WTC11 (cell line): ENCODE data around the gene AMELX. TPM values are rescaled to one million over a fixed set of nuclear protein-coding genes. Genes with fewer than 3 reads are reported as not detected.

Source experiments
- ATAC-seq: fragments of 200-7000 bp; cut with Tn5 transposase; 2 replicates; pipeline ENCODE4 v1.10.0; 2021; ENCODE audit warnings: mild to moderate bottlenecking, moderate library complexity
- CTCF ChIA-PET: fragments of 300-600 bp; sonication (Branson Sonifier 250); formaldehyde crosslinking; loops from one replicate; lab custom pipeline; 2021; ENCODE audit warnings: antibody characterized with exemption; lab: Charles Lee
- POLR2A ChIA-PET: fragments of 350-600 bp; sonication (Branson Sonifier 250); formaldehyde crosslinking; loops from one replicate; lab custom pipeline; 2021; ENCODE audit warnings: antibody characterized with exemption; lab: Charles Lee
- DNase-seq: peaks from one replicate; pipeline ENCODE4 v3.0.0; 2021; ENCODE audit warnings: low spot score
- H3K27ac Mint-ChIP-seq: 2 replicates; pipeline ENCODE4 v1.8.0; 2021; ENCODE audit warnings: mixed read lengths
- H3K27me3 Mint-ChIP-seq: 2 replicates; pipeline ENCODE4 v1.8.0; 2021; ENCODE audit warnings: low read depth, mild to moderate bottlenecking, moderate library complexity, mixed read lengths
- H3K36me3 Mint-ChIP-seq: 2 replicates; pipeline ENCODE4 v1.8.0; 2021; ENCODE audit warnings: mixed read lengths
- H3K4me1 Mint-ChIP-seq: 2 replicates; pipeline ENCODE4 v1.8.0; 2022; ENCODE audit warnings: mixed read lengths
- H3K4me3 Mint-ChIP-seq: 2 replicates; pipeline ENCODE4 v1.8.0; 2021; ENCODE audit warnings: mild to moderate bottlenecking, moderate library complexity, mixed read lengths
- H3K9me3 Mint-ChIP-seq: 2 replicates; pipeline ENCODE4 v1.8.0; 2021; ENCODE audit warnings: mixed read lengths
- AR ChIP-seq: fragments of 250-450 bp; sonication (Bioruptor Pico); IDR thresholded peaks from 2 replicates; pipeline ENCODE4 v1.9.0; 2021; ENCODE audit warnings: mild to moderate bottlenecking
- CDX4 ChIP-seq: fragments of 250-450 bp; sonication (Bioruptor Pico); IDR thresholded peaks from 2 replicates; pipeline ENCODE4 v1.9.0; 2021; ENCODE audit warnings: moderate library complexity, mild to moderate bottlenecking, inconsistent platforms, borderline replicate concordance
- CREM ChIP-seq: sonication (generic); formaldehyde crosslinking; IDR thresholded peaks from 2 replicates; pipeline ENCODE4 v1.8.1; 2022; ENCODE audit warnings: mild to moderate bottlenecking, missing genetic modification reagents, moderate library complexity
- E2F5 ChIP-seq: sonication (generic); formaldehyde crosslinking; IDR thresholded peaks from 2 replicates; pipeline ENCODE4 v1.8.1; 2022; ENCODE audit warnings: mild to moderate bottlenecking, moderate library complexity, missing genetic modification reagents
- EMX1 ChIP-seq: fragments of 250-450 bp; sonication (Bioruptor Pico); IDR thresholded peaks from 2 replicates; pipeline ENCODE4 v1.8.0; 2021; ENCODE audit warnings: mild to moderate bottlenecking
- ERG ChIP-seq: fragments of 250-450 bp; sonication (Bioruptor Pico); IDR thresholded peaks from 2 replicates; pipeline ENCODE4 v1.8.0; 2021; ENCODE audit warnings: mild to moderate bottlenecking
- FOXP1 ChIP-seq: sonication (generic); formaldehyde crosslinking; IDR thresholded peaks from 2 replicates; pipeline ENCODE4 v1.8.0; 2022; ENCODE audit warnings: missing genetic modification reagents, mild to moderate bottlenecking, moderate library complexity, borderline replicate concordance
- IRF2 ChIP-seq: sonication (generic); formaldehyde crosslinking; IDR thresholded peaks from 2 replicates; pipeline ENCODE4 v1.8.0; 2022; ENCODE audit warnings: low read depth, missing genetic modification reagents, borderline replicate concordance
- JAZF1 ChIP-seq: fragments of 250-450 bp; sonication (Bioruptor Pico); IDR thresholded peaks from 2 replicates; pipeline ENCODE4 v1.9.0; 2021; ENCODE audit warnings: moderate library complexity, mild to moderate bottlenecking, inconsistent platforms
- MAX ChIP-seq: sonication (generic); formaldehyde crosslinking; IDR thresholded peaks from 2 replicates; pipeline ENCODE4 v1.8.0; 2022; ENCODE audit warnings: mild to moderate bottlenecking, missing genetic modification reagents
- NFE2L1 ChIP-seq: sonication (generic); formaldehyde crosslinking; IDR thresholded peaks from 2 replicates; pipeline ENCODE4 v1.8.1; 2023; ENCODE audit warnings: missing genetic modification reagents
- NFYB ChIP-seq: sonication (generic); formaldehyde crosslinking; conservative IDR thresholded peaks from 2 replicates; pipeline ENCODE4 v1.8.0; 2022; ENCODE audit warnings: low read depth, missing genetic modification reagents
- NR1H2 ChIP-seq: sonication (generic); formaldehyde crosslinking; IDR thresholded peaks from 2 replicates; pipeline ENCODE4 v1.9.0; 2021; ENCODE audit warnings: mild to moderate bottlenecking, moderate library complexity, missing genetic modification reagents
- NR3C1 ChIP-seq: sonication (generic); formaldehyde crosslinking; conservative IDR thresholded peaks from 2 replicates; pipeline ENCODE4 v1.8.1; 2023; ENCODE audit warnings: low read depth, mild to moderate bottlenecking, missing genetic modification reagents
- PREB ChIP-seq: sonication (generic); formaldehyde crosslinking; IDR thresholded peaks from 2 replicates; pipeline ENCODE4 v1.8.1; 2022; ENCODE audit warnings: mild to moderate bottlenecking, missing genetic modification reagents, moderate library complexity, borderline replicate concordance
- RELA ChIP-seq: sonication (generic); formaldehyde crosslinking; IDR thresholded peaks from 2 replicates; pipeline ENCODE4 v1.8.1; 2022; ENCODE audit warnings: missing genetic modification reagents, mild to moderate bottlenecking, borderline replicate concordance
- SMAD3 ChIP-seq: sonication (generic); formaldehyde crosslinking; IDR thresholded peaks from 2 replicates; pipeline ENCODE4 v1.8.0; 2022; ENCODE audit warnings: missing genetic modification reagents, mild to moderate bottlenecking, borderline replicate concordance
- SP1 ChIP-seq: sonication (generic); formaldehyde crosslinking; conservative IDR thresholded peaks from 2 replicates; pipeline ENCODE4 v1.8.1; 2022; ENCODE audit warnings: missing genetic modification reagents
- USF2 ChIP-seq: sonication (generic); formaldehyde crosslinking; IDR thresholded peaks from 2 replicates; pipeline ENCODE4 v1.8.1; 2023; ENCODE audit warnings: mild to moderate bottlenecking, missing genetic modification reagents, moderate library complexity
- ZBTB43 ChIP-seq: sonication (generic); formaldehyde crosslinking; IDR thresholded peaks from 2 replicates; pipeline ENCODE4 v1.8.1; 2023; ENCODE audit warnings: mild to moderate bottlenecking, missing genetic modification reagents
- ZNF317 ChIP-seq: sonication (generic); formaldehyde crosslinking; IDR thresholded peaks from 2 replicates; pipeline ENCODE4 v1.8.1; 2023; ENCODE audit warnings: low read depth, mild to moderate bottlenecking, moderate library complexity, missing genetic modification reagents, borderline replicate concordance
- total RNA-seq: library from RNA; stranded (reverse); gene quantifications from 3 replicates; pipeline ENCODE4 v1.2.3, GENCODE V29; 2021

AMELX gene
- total RNA-seq, 1 experiment from 2014 or later, result not detected

- peaks cover 7% of the 10 kb centered on the region for H3K4me1 Mint-ChIP-seq
- H3K27me3 Mint-ChIP-seq, result peaks cover 84% of the 10 kb centered on the region
- ATAC-seq (no peak), DNase-seq (no peak)
- no peak overlapping the region for H3K4me3 Mint-ChIP-seq
- no peak overlapping the region for H3K27ac Mint-ChIP-seq
- no peaks in the 10 kb centered on the region for H3K36me3 Mint-ChIP-seq
- TF ChIP-seq EMX1 (CRISPR knock-in tag) (no peak), NR3C1 (CRISPR knock-in tag) (no peak), E2F5 (CRISPR knock-in tag) (no peak)
- TF ChIP-seq, all 79 proteins: peak for 0
- H3K9me3 Mint-ChIP-seq, result no peaks in the 10 kb centered on the region
- ChIA-PET CTCF (no interaction called here), POLR2A (no interaction called here)
Observed at GRCh38 chrX:11298600-11298999, 5.4 kb downstream of the AMELX start.

GRCh38 chrX:11304829-11305228 is 11.6 kb downstream of the AMELX start:
- Mint-ChIP-seq H3K27me3 (peaks cover 59% of the 10 kb centered on the region), H3K36me3 (no peaks in the 10 kb centered on the region), H3K9me3 (no peaks in the 10 kb centered on the region), H3K4me3 (no peak overlapping the region), H3K4me1 (peaks cover 13% of the 10 kb centered on the region), H3K27ac (no peak overlapping the region)
- POLR2A ChIA-PET, result no interaction called here
- no peak for DNase-seq
- TF ChIP-seq NR3C1 (CRISPR knock-in tag) (no peak), PREB (no peak), SMAD3 (CRISPR knock-in tag) (no peak), FOXP1 (CRISPR knock-in tag) (no peak), NFE2L1 (CRISPR knock-in tag) (no peak), SP1 (CRISPR knock-in tag) (no peak), IRF2 (CRISPR knock-in tag) (no peak), EMX1 (CRISPR knock-in tag) (no peak), AR (CRISPR knock-in tag) (no peak), ZBTB43 (no peak), USF2 (CRISPR knock-in tag) (no peak), JAZF1 (no peak), CREM (CRISPR knock-in tag) (no peak), MAX (CRISPR knock-in tag) (no peak), NR1H2 (CRISPR knock-in tag) (no peak), CDX4 (CRISPR knock-in tag) (no peak), NFYB (CRISPR knock-in tag) (no peak), ZNF317 (no peak), ERG (CRISPR knock-in tag) (no peak), RELA (CRISPR knock-in tag) (no peak)
- ATAC-seq, result peak; percentile 66
- CTCF ChIA-PET, result no interaction called here
